SK-N-SH treated with all-trans-retinoic acid at 6 μM for 48 hours (cell line): Measurements from ENCODE around the gene OSER1.
A peak's percentile ranks its signal among the peaks of the same experiment; 100 is the strongest.
"Not testable (repeated sequence)": the region's sequence is repeated elsewhere in the genome, so short reads cannot be mapped to it uniquely, and the experiment has no call there.

Experiments
- ATAC-seq: fragments of 200-7000 bp; cut with Tn5 transposase; 3 replicates; pipeline ENCODE4 v1.9.1; 2020; ENCODE audit warnings: mild to moderate bottlenecking, moderate library complexity
- ARNTL ChIP-seq: fragments of 450-650 bp; formaldehyde crosslinking; IDR thresholded peaks from 2 replicates; pipeline ENCODE4 v1.5.0; 2020; ENCODE audit warnings: low read depth, mild to moderate bottlenecking, moderate library complexity, borderline replicate concordance
- BACH2 ChIP-seq: fragments of 250-450 bp; sonication (Bioruptor Pico); IDR thresholded peaks from 2 replicates; pipeline ENCODE4 v1.9.0; 2021; ENCODE audit warnings: mild to moderate bottlenecking, borderline replicate concordance
- CSDC2 ChIP-seq: fragments of 250-450 bp; sonication (Bioruptor Pico); IDR thresholded peaks from 2 replicates; pipeline ENCODE4 v1.5.0; 2020; ENCODE audit warnings: mild to moderate bottlenecking, moderate library complexity
- ESRRG ChIP-seq: fragments of 250-450 bp; sonication (Bioruptor Pico); IDR thresholded peaks from 2 replicates; pipeline ENCODE4 v1.6.1; 2021; ENCODE audit warnings: mild to moderate bottlenecking
- ISL1 ChIP-seq: fragments of 250-450 bp; sonication (Bioruptor Pico); IDR thresholded peaks from 2 replicates; pipeline ENCODE4 v2.1.2; 2022; ENCODE audit warnings: mild to moderate bottlenecking, moderate library complexity
- PATZ1 ChIP-seq: fragments of 250-450 bp; sonication (Bioruptor Pico); IDR thresholded peaks from 2 replicates; pipeline ENCODE4 v1.8.0; 2020; ENCODE audit warnings: mild to moderate bottlenecking, moderate library complexity, borderline replicate concordance
- POU6F1 ChIP-seq: fragments of 250-450 bp; sonication (Bioruptor Pico); IDR thresholded peaks from 2 replicates; pipeline ENCODE4 v1.8.0; 2021; ENCODE audit warnings: low read depth, mild to moderate bottlenecking, moderate library complexity, borderline replicate concordance
- PPARA ChIP-seq: fragments of 250-450 bp; sonication (Bioruptor Pico); IDR thresholded peaks from 2 replicates; pipeline ENCODE4 v1.5.0; 2020; ENCODE audit warnings: mild to moderate bottlenecking, borderline replicate concordance
- RARB ChIP-seq: fragments of 250-450 bp; sonication (Bioruptor Pico); IDR thresholded peaks from 2 replicates; pipeline ENCODE4 v1.8.0; 2021; ENCODE audit warnings: mild to moderate bottlenecking, moderate library complexity
- SNAI2 ChIP-seq: fragments of 250-450 bp; sonication (Bioruptor Pico); IDR thresholded peaks from 2 replicates; pipeline ENCODE4 v1.5.0; 2020; ENCODE audit warnings: mild to moderate bottlenecking, moderate library complexity
- ZC3H10 ChIP-seq: fragments of 250-450 bp; sonication (Bioruptor Pico); IDR thresholded peaks from 2 replicates; pipeline ENCODE4 v1.5.1; 2021; ENCODE audit warnings: mild to moderate bottlenecking, moderate library complexity
- ZFP30 ChIP-seq: fragments of 450-650 bp; formaldehyde crosslinking; IDR thresholded peaks from 2 replicates; pipeline ENCODE4 v1.5.0; 2022; ENCODE audit warnings: mild to moderate bottlenecking, moderate library complexity
- ZNF70 ChIP-seq: fragments of 450-650 bp; formaldehyde crosslinking; IDR thresholded peaks from 2 replicates; pipeline ENCODE4 v1.5.0; 2020; ENCODE audit warnings: mild to moderate bottlenecking, moderate library complexity
- ZNF8 ChIP-seq: fragments of 450-650 bp; formaldehyde crosslinking; IDR thresholded peaks from 2 replicates; pipeline ENCODE4 v1.5.0; 2020; ENCODE audit warnings: mild to moderate bottlenecking, moderate library complexity
- TF ChIP-seq, protein P1 (sequence below): fragments of 250-450 bp; sonication (Bioruptor Pico); IDR thresholded peaks from 2 replicates; pipeline ENCODE4 v1.5.1; 2021; ENCODE audit warnings: mild to moderate bottlenecking, moderate library complexity
- TF ChIP-seq, protein P2 (sequence below): fragments of 250-450 bp; sonication (Bioruptor Pico); IDR thresholded peaks from 2 replicates; pipeline ENCODE4 v1.5.0; 2020; ENCODE audit warnings: mild to moderate bottlenecking, moderate library complexity

The OSER1 gene

GRCh38 chr20:44247131-44247571 lies 36.6 kb upstream of the OSER1 start, which contains the start of gene GDAP1L1:
TSS of gene GDAP1L1 (plus strand) at chr20:44247308. CDS start at chr20:44247335, 27 bp downstream.
- no peak for TF ChIP-seq CSDC2
- peak; percentile 65 for ATAC-seq

GRCh38 chr20:44245977-44246376 lies 35.4 kb upstream of the OSER1 start:
- ATAC-seq = no peak
- TF ChIP-seq, protein P1, sequence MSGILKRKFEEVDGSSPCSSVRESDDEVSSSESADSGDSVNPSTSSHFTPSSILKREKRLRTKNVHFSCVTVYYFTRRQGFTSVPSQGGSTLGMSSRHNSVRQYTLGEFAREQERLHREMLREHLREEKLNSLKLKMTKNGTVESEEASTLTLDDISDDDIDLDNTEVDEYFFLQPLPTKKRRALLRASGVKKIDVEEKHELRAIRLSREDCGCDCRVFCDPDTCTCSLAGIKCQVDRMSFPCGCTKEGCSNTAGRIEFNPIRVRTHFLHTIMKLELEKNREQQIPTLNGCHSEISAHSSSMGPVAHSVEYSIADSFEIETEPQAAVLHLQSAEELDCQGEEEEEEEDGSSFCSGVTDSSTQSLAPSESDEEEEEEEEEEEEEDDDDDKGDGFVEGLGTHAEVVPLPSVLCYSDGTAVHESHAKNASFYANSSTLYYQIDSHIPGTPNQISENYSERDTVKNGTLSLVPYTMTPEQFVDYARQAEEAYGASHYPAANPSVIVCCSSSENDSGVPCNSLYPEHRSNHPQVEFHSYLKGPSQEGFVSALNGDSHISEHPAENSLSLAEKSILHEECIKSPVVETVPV (CRISPR knock-in tag) = no peak
- no peak for TF ChIP-seq BACH2 (CRISPR knock-in tag)
- TF ChIP-seq RARB (CRISPR knock-in tag) = no peak
- TF ChIP-seq, protein P2, sequence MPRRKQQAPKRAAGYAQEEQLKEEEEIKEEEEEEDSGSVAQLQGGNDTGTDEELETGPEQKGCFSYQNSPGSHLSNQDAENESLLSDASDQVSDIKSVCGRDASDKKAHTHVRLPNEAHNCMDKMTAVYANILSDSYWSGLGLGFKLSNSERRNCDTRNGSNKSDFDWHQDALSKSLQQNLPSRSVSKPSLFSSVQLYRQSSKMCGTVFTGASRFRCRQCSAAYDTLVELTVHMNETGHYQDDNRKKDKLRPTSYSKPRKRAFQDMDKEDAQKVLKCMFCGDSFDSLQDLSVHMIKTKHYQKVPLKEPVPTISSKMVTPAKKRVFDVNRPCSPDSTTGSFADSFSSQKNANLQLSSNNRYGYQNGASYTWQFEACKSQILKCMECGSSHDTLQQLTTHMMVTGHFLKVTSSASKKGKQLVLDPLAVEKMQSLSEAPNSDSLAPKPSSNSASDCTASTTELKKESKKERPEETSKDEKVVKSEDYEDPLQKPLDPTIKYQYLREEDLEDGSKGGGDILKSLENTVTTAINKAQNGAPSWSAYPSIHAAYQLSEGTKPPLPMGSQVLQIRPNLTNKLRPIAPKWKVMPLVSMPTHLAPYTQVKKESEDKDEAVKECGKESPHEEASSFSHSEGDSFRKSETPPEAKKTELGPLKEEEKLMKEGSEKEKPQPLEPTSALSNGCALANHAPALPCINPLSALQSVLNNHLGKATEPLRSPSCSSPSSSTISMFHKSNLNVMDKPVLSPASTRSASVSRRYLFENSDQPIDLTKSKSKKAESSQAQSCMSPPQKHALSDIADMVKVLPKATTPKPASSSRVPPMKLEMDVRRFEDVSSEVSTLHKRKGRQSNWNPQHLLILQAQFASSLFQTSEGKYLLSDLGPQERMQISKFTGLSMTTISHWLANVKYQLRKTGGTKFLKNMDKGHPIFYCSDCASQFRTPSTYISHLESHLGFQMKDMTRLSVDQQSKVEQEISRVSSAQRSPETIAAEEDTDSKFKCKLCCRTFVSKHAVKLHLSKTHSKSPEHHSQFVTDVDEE (CRISPR knock-in tag) = no peak
- no peak for TF ChIP-seq ZNF70
- TF ChIP-seq ESRRG (CRISPR knock-in tag) = no peak
- TF ChIP-seq PATZ1 (CRISPR knock-in tag) = no peak
- no peak for TF ChIP-seq POU6F1 (CRISPR knock-in tag)
- no peak for TF ChIP-seq ARNTL (CRISPR knock-in tag)
- TF ChIP-seq ZFP30 (CRISPR knock-in tag) = no peak
- no peak for TF ChIP-seq PPARA (CRISPR knock-in tag)

GRCh38 chr20:44241796-44242195 lies 31.2 kb upstream of the OSER1 start:
- TF ChIP-seq ZNF70 = no peak
- no peak for TF ChIP-seq ZNF8 (CRISPR knock-in tag)
- TF ChIP-seq BACH2 (CRISPR knock-in tag) = no peak
- no peak for TF ChIP-seq ZFP30 (CRISPR knock-in tag)
- no peak for TF ChIP-seq ZC3H10 (CRISPR knock-in tag)
- no peak for TF ChIP-seq ARNTL (CRISPR knock-in tag)
- ATAC-seq = no peak

GRCh38 chr20:44236840-44237239 lies 26.3 kb upstream of the OSER1 start:
- ATAC-seq = not testable (repeated sequence)

GRCh38 chr20:44235702-44236101 lies 25.1 kb upstream of the OSER1 start:
- ATAC-seq = no peak
- TF ChIP-seq BACH2 (CRISPR knock-in tag) = no peak
- TF ChIP-seq RARB (CRISPR knock-in tag) = no peak
- no peak for TF ChIP-seq ISL1 (CRISPR knock-in tag)
- TF ChIP-seq SNAI2 (CRISPR knock-in tag) = no peak
- no peak for TF ChIP-seq POU6F1 (CRISPR knock-in tag)
- no peak for TF ChIP-seq ESRRG (CRISPR knock-in tag)
